CD4-positive, alpha-beta T cell treated with Interleukin-15 for 1 hour (primary cell): ENCODE measurements around the gene NTM.
"Not testable (repeated sequence)": the region's sequence is repeated elsewhere in the genome, so short reads cannot be mapped to it uniquely, and the experiment has no call there.

ENCODE experiments used
- DNase-seq: peaks from one replicate; pipeline ENCODE4 v3.0.0-alpha.2; 2020

The NTM gene

DNA sequence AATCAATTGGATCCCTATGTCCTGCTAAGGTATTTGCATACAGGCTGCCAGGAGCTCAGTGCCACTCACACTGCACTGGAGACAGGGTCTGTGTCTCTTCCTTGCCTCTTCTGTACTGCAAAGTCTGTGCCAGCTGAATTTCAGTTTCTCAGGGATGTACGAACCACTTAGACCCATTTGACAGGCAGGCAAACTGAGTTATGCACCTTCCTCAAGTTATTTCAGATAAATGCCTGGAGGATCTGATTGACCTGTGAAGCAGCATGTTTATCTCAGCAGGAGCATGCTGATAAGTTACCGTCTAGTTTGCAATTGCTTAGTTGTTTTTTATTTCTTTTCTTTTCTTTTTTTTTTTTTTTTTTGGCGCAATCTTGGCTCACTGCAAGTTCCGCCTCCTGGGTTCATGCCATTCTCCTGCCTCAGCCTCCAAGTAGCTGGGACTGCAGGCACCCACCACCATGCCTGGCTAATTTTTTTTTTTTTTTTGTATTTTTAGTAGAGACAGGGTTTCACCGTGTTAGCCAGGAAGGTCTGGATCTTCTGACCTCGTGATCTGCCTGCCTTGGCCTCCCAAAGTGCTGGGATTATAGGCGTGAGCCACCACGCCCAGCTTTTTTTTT is 54.0 kb downstream of the NTM start:
- not testable (repeated sequence) for DNase-seq

DNA sequence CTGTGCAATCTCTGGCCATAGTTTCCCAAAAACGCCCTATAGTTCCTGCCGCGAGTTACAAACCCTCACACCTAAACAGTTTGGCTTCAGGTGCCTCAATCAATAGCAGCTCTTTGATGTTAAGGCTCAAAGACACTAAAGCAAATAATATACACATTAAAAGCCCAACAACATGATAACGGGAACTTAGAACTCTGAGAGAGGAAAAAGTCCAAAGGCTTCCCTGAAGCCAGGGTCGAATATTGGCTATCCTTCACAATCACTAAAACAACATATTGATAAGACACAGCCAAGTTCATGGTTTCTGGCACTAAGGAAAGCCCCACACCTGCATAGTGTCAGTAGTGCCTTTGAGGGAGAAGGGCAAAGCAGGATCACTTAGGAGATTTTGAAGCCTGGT is 54.9 kb downstream of the NTM start:
- DNase-seq: no peak

DNA sequence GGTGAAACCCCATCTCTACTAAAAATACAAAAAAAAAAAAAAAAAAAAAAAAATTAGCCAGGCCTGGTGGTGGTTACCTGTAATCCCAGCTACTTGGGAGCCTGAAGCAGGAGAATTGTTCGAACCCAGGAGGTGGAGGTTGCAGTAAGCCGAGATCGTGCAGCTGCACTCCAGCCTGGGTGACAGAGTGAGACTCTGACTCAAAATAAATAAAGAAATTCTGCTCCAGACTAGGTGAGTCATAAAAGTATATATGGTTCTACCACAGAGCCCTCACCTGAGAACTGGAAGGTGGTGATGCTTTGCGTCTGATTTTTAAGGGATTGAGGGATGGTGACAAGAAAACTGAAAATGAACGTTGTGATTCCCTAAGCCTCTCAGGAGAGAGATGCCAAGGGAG is 58.4 kb downstream of the NTM start:
- DNase-seq: no peak

DNA sequence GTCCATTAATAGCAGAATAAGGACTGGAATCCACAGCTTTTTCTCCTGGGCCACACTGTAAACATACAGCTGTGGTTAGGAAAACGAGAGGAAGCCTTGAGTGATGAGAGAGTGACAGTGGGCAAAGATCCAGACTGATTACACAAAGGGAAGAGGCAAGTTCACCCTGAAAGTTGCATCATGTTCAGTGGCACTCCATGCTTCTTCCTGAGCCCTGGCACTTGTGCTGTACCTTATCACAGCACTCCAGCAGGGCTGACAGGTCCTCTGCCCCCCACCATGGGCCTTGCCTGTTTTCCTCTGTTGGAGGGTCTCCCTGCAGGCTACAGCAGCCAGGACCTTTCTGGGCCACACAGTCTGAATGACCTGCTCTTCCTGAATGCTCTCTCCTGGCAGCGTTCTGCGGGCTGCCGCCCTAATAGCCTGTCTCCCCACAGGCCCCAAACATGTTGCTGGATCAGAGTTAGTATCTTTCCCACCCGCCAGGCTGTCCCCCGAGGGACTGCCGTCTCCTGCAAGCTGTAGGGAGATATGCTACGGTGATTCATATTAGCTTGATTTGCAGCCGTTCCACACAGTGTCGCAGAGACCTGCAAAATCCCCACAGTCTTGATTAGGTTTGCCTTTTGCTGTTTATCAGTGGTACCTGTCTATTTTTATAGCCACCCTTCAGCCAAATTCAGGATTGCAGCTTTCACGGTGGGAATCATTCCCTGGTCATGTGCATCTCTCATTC is 60.2 kb downstream of the NTM start:
- no peak for DNase-seq

DNA sequence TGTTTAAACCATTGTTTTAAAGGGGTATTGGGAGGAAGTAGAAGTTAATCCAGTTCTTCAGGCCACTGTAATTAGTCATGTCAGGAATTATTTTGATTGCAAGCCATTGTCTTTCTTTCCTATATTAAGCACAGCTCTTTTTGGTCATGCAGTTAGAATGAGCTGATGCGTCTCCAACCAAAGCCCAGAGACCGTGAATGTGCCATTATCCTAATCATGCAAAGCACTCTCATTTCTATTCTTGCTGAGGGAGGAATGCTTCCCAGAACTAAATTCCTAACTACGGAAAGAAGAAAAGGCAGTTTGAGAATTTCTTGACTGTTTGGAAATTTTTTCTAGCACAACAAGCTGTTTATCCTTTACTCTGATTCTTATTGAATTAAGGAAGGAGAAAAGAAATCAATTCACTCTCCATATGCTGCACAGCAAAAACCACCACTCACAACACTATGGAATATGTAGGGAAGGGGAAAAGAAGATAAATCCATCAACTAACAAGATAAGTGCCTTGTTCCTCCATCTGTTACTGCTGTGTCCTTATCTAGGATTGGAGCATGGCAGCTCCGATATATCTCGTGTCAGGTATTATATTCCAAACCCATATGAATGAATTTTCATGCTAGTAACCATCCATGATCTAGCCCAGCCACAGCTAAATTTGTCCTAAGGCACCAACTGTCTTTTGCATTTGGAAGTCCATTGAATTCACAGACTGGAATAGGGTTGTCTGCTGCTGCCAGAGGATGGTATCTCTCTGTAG is 70.8 kb downstream of the NTM start:
- no peak for DNase-seq

DNA sequence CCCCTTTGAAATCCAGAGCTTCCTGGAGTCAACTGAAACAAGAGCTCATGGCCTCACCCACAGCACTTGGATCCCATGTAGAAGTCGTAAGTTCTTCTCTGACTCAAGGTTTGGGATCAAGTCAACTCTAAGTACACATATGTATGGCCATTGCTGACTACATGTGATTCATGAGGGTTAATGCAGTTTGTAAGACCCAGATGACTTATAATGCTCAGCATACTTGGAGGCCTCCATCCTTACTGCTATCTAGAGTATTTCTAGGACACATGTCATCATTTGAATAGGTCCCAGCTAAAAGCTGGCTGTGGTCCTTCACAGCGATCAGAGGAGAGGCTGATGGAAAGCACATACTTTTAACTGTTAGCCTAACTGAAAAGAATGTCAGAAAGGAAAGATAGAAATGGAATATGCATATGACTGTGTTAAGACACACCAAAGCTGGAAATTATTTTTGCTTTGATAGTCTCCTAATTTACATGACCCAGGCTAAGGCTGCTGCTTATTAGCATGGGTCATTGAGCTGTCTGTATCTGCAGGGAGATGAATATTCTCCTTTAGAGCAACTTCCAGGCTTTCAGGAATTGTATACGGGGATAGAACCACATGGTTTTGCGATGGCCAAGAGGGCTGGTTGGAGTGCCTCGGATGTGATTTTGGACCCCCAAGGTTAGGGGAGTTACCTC is 76.3 kb downstream of the NTM start:
- DNase-seq: no peak

DNA sequence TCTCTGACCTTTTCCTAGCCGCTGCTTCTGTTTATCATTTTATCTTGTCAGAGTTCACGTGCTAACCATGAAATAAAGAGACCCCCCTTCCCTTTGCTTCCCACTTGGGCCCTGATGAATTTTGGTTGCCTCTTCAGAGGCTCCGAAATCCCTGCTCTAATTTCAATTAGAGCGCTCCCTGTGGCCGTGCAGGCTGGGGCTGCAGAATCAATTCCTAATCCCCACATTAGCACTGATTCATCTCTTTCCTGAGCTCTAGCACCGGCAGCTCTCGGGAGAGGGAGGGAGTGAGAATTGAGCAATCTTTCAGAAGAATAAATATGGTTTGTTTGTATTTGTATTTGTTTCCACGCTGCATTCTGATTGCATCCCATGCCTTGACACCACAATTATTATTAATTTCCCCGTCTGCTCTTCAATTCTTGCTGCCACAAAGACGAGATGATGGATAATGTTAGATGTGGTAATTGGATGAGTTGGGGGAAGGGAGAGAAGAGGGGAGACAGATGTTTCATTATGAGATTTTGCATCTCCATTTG is 76.9 kb downstream of the NTM start:
- DNase-seq: no peak

DNA sequence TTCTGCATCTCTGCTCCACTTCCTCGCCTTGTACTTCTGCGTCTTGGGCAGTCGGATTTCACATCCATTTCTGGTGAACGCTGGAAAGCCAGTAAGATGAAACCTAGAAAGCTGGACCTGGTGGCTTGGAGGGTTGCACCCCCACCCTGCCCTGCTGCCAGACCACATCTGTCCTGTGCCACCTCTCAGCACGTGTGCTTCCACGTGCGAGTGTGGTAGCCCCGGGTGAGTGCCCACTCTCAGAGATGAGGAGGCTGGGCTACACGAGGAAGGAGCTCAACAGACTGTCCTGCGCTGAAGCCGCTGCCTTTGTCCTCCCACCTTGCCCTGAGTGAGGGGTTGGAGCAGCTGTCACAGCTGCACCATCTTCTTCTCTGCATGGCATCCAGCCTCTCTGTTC is 77.5 kb downstream of the NTM start:
- no peak for DNase-seq

DNA sequence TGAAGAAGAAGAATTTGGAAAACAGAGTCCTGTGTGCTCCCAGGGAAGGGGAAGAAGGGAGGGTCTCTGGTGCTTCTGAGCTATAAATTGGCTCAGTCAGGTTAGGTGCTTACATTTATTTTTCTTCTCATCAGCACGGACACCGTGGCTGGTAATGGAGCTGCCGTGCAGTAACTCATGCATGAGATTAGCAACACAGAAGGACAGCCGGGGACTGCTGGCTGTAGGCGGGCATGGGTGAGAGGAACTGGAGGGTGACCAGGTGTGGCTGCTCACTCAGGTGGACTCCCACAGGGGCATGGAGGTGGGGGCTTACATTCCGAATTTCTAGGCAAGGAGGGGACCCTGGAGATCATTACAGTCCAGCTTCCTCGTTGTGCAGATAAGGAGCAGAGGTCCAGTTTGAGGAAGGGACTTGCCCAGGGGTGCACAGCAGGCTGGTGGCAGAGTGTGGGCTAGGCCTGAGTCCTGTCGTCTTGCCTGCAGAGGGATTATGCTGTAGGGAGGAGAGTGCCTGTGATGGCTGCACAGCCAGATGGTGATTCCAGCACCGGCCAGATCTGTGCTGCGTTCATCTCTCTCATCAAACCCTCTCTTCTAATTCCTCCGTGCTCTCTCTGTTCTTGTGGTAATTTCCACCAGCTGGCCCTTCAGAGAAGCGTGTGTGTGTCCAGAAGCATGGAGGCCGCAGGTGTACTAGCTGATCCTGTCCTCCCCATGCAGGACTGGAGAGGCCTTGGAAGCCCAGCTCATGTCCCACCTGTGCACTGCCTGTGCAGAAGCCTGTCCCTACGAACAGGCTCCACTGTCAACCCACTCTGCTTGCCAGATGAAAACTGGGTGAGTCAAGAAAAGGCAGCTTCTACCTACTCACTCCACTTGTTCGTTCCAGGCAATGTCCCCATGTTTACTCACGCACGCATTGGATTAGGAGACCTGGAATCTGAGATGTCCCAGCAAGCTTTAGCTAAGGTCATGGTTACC is 78.9 kb downstream of the NTM start:
- DNase-seq: no peak

DNA sequence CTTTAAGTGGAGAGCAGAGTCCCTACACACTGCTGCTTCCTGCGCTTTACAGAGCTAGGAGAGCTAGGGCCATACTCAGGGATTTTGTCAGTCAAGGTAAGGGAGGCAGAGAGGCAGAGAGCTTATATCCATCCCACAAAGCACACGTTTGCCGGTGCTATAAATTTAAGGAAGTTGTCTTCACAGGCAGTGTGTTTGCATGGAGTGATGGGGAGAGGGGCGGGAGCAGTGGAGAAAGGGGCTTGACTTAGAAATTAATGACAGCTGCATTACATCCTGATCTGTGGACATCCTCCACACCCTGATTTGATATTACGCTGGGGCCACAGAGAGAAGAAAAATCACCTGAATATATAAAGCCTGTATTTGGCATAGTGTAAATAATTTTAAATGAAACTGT is 84.1 kb downstream of the NTM start:
- no peak for DNase-seq

DNA sequence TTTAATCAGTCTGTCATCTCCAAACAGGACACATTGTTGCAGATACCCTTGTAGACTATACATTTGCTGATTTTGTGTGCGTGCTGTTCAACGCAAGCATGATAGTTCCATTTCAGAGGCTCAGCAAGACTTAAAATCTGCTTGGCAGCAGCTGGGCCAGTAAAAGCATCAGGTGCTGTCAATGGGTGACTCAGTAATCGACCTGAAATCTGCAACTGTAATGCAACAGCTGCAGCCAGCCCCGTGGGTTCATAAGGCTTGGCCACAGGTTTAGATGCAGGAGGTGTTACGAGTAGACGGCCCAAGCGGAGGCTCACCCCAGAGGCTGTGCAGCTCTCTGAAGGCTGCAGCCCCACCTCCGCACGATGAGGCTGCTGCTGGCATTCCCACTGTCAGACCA is 84.6 kb downstream of the NTM start:
- no peak for DNase-seq

DNA sequence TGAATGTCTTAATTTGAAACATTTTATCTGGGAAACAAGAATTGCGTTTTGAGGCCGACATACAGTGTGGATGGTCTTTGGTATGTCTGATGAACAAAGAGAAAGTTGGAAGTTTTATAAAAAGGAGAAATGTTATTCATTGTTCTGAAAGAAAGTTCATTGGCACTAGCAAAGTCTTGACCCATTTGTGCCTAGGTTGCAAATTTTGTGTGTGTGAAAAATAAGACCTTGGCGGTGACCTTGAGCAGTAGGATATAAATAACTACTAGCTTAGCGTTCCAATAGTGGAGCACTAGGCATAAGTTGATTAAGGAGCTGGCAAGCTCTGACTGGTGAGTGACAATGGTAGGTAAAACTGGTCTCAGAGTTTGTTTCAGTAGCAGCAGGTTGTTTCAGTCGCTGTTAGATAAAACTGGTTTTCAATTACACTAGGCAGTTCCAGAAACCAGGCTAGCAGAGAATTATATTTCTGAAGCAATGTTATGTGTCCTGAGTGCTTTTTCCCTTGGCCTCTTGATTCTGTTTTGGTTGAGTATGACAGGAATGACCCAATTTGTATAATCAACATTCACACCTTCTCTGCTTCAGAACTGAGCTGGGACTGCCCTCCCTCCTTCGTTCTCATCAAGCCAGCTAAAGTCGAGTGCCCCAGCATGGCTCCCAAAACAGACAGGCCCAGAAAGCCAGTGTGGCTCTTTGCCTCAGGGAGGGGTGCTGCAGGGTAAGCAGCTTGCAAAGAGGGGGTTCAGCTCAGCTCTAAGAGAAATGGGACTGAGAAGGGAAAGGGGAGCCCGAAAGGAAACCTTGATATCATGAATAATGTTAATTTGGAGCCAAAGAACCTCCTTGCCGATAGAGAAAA is 85.7 kb downstream of the NTM start:
- no peak for DNase-seq

DNA sequence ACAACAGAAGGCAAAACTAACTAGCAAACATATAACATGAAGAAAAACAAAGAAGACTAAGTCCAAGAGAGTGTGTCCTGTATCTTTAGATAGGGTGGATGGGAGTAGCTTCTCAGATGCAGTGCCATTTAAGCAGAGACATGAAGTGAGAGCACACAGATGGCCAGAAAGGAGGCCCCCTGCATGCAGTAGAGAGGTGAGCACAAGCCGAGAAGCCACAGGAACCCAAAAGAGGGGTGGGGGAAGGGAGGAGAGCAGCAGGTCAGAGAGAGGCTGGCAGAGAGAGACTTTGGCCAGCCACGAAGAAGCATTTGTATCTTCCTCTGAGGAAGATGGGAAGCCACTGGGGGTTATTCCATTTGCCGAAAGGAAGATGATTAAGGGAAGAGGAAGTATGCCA is 86.7 kb downstream of the NTM start:
- no peak for DNase-seq

DNA sequence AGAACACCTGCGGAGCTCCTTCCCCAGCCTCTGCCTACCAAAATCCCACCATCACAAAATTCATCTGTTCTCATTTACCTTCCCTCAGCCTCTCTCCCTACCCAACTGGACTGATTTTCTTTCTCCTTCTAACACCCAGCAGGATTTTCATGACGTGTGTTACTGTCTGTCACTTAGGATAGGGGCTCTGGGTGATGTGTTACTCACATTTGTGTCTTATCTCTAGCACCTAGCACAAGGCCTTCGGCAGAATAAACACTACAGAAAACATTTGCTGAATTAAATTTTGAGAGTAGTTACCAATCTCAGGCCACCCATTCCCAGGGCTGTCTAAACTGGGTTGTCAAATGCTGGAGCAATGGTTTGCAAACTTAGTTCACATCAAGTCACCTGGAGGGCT is 88.0 kb downstream of the NTM start:
- DNase-seq: no peak

DNA sequence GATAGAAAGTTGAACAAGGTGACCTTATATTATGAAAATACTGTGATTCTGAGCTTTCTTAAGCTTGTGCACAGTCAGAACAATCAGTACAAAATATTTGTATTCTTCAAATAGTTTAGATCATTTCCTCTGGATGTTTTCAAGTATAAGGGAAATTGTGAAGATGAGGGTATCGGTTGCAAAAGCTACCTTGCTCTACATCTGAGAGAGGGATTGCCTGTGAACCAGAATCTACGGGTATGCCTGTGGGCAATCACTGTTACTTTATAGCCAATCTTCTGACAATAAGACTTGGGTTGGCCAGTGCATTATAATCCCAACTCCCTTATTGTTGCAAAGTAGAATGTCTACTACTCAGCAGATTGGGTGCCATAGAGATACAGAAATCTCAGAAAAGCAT is 90.5 kb downstream of the NTM start:
- DNase-seq: no peak

DNA sequence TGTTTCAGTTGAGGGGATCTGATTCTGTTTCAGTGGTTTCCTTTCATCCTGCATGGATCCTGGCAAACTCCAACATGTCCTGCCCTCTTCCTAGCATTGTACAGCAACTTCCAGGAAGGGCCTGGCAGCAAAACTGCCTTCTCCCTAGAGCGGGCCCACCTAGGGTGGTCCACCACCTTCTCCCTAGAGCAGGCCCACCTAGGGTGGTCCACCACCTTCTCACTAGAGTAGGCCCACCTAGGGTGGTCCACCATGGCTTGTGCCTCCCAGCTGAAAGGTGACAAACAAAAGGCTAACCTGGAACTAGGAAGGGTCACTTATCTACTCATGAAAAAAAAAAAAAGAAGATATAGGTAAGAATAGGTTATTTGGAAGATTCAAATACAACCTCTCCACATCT is 92.2 kb downstream of the NTM start:
- no peak for DNase-seq

DNA sequence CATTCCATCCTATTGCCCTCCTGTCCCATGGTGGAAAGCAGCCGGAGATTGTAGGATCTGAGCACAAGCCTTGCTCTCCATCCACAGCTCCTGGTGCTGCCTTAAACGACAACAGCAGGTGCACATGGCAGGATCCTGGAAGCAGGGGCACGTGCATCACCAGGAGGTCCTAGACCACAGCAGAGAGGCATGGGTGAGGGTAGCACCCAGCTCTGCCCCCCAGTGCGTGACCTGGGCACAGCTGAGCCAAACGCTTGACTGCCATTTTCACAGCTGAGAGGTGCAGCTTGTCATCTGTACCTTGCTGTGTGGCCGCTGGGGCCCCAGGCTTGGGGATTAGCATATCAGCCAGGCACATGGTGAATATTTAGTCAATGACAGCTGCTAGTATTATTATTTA is 92.7 kb downstream of the NTM start:
- DNase-seq: no peak

DNA sequence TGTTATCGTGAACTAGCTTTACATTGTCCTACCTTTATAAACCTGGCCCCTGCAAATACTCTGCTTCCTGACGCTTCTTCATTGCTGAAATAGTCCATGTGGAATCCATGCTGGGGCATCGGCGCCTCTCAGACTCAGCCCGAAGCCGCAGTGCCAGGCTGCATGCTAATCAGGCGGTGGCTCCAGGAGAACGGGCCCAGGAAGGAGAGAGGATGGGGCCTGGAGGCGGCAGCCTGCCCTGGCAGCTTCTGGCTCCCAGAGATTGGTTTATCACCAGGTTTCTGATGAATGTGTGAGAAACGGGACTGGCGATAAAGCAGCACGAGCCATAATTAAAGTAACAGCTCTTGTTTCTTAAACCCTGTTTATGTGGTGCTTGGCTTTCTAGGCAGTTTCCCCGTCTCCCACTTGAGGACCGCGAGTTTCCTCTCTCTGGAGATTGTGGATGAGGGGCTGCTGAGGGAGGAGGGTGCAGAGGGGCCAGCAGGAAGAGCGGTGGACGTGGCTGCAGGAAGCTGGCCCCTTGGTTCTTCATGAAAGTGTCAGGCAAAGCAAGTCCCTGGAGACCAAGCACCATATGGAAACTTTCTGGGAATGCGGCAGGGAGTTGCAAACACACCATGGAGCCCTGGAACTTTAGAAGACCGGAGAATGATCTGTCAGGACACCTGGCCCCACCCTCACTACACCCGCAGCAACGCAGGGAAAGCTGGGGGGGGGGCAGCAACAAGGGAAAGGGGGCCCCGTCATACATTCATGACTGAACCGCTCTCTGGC is 93.4 kb downstream of the NTM start:
- DNase-seq: no peak

DNA sequence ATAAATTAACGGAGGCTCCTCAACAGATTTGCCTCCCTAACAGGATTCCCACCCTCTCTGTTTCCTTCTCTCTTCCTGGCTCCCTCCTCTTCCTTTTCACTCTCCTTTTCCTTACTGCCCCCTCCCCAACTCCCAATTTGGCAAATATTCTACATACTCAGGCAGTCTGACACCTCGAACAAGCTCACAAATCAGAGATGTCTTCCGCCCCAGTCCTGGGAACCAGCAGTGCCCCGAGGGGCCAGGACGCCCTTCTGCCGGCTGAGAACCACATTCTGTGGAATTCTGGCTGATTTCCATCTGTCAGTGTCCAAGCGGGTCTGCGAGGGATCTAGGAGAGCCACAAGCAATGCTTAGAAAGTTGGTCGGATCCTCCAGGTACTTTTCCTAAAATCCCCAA is 94.0 kb downstream of the NTM start:
- DNase-seq: no peak

DNA sequence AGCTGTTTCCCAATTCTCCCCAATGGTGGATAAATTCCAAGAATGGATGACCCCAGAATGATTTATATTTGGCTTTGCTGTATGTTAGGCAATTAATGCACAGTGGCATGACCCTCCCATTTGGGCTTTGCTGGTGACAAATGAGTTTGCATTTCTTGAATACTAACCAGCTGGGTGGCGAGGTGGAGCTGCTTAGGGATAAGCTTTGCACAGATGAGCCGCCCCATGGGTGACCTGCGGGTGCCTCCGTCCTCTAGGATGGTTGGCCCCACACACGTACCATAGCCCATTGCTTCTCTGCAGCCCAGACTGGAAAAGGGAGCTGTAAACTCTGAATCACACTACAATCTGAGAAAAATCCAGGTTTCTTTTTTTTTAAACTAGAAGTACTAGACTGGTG is 94.6 kb downstream of the NTM start:
- DNase-seq: no peak
